Memory B cell (primary cell): ENCODE measurements around the gene UBE2B.
"Not testable (repeated sequence)": the region's sequence is repeated elsewhere in the genome, so short reads cannot be mapped to it uniquely, and the experiment has no call there.

Experiments used
- ATAC-seq: fragments of 150-1000 bp; cut with Tn5 transposase; 2 replicates; pipeline ENCODE4 v1.10.0; 2021; ENCODE audit warnings: low read depth, mild to moderate bottlenecking, moderate library complexity
- DNase-seq, 2 donors: peaks; one replicate each; pipeline ENCODE4 v3.0.0; 2022; ENCODE audit warnings: low spot score in 2 of 2
- H3K27ac Mint-ChIP-seq: one replicate; pipeline ENCODE4 v1.8.0; 2022; ENCODE audit warnings: mild to moderate bottlenecking, moderate library complexity, mixed read lengths
- H3K27me3 Mint-ChIP-seq: one replicate; pipeline ENCODE4 v1.8.0; 2022; ENCODE audit warnings: mixed read lengths
- H3K36me3 Mint-ChIP-seq: one replicate; pipeline ENCODE4 v1.8.0; 2022; ENCODE audit warnings: mild to moderate bottlenecking, mixed read lengths
- H3K4me1 Mint-ChIP-seq: one replicate; pipeline ENCODE4 v1.8.0; 2022; ENCODE audit warnings: mixed read lengths
- H3K4me3 Mint-ChIP-seq: one replicate; pipeline ENCODE4 v1.8.0; 2022; ENCODE audit warnings: mild to moderate bottlenecking, moderate library complexity, mixed read lengths
- H3K9me3 Mint-ChIP-seq: one replicate; pipeline ENCODE4 v1.8.0; 2022; ENCODE audit warnings: mixed read lengths

Gene UBE2B

GRCh38 chr5:134370871-134371833 is at the start of gene UBE2B:
Gene UBE2B, plus strand, starts transcription at chr5:134371569. Its CDS starts 27 bp downstream, at chr5:134371596.
- H3K27me3 Mint-ChIP-seq: no peaks in the 10 kb centered on the region
- peak; percentile 76 for ATAC-seq
- peaks cover 8% of the 10 kb centered on the region for H3K36me3 Mint-ChIP-seq
- peak within 1 kb of the TSS; percentile 99 for H3K27ac Mint-ChIP-seq
- DNase-seq: peak; percentile 98 to 99
- H3K4me3 Mint-ChIP-seq: peak within 1 kb of the TSS; percentile 96
- no peaks in the 10 kb centered on the region for H3K9me3 Mint-ChIP-seq
- peaks cover 36% of the 10 kb centered on the region for H3K4me1 Mint-ChIP-seq

- Mint-ChIP-seq H3K27ac (no peak overlapping the region), H3K36me3 (peaks cover 11% of the 10 kb centered on the region), H3K9me3 (peaks cover 9% of the 10 kb centered on the region), H3K4me1 (no peaks in the 10 kb centered on the region), H3K27me3 (no peaks in the 10 kb centered on the region), H3K4me3 (no peak overlapping the region)
- DNase-seq (no peak), ATAC-seq (no peak)
Observed at GRCh38 chr5:134327327-134327726, 44.0 kb upstream of the UBE2B start.

- DNase-seq: no peak
- no peaks in the 10 kb centered on the region for H3K27me3 Mint-ChIP-seq
- H3K4me1 Mint-ChIP-seq: no peaks in the 10 kb centered on the region
- no peak overlapping the region for H3K27ac Mint-ChIP-seq
- no peak for ATAC-seq
- peaks cover 16% of the 10 kb centered on the region for H3K9me3 Mint-ChIP-seq
- no peak overlapping the region for H3K4me3 Mint-ChIP-seq
- peaks cover 11% of the 10 kb centered on the region for H3K36me3 Mint-ChIP-seq
Observed at GRCh38 chr5:134328619-134329018, 42.8 kb upstream of the UBE2B start.

- H3K27ac Mint-ChIP-seq, H3K4me3 Mint-ChIP-seq, H3K27me3 Mint-ChIP-seq, DNase-seq, H3K4me1 Mint-ChIP-seq, ATAC-seq: not testable (repeated sequence)
- peaks cover 16% of the 10 kb centered on the region for H3K9me3 Mint-ChIP-seq
- peaks cover 14% of the 10 kb centered on the region for H3K36me3 Mint-ChIP-seq
Observed at GRCh38 chr5:134336833-134337232, 34.5 kb upstream of the UBE2B start.

GRCh38 chr5:134343500-134343899 is 27.9 kb upstream of the UBE2B start:
- not testable (repeated sequence) for H3K27ac Mint-ChIP-seq, H3K4me3 Mint-ChIP-seq, H3K9me3 Mint-ChIP-seq, ATAC-seq, H3K4me1 Mint-ChIP-seq, H3K36me3 Mint-ChIP-seq, H3K27me3 Mint-ChIP-seq, DNase-seq

- H3K4me3 Mint-ChIP-seq, H3K9me3 Mint-ChIP-seq, H3K27me3 Mint-ChIP-seq, H3K36me3 Mint-ChIP-seq, ATAC-seq, H3K4me1 Mint-ChIP-seq, DNase-seq, H3K27ac Mint-ChIP-seq: not testable (repeated sequence)
Observed at GRCh38 chr5:134345476-134345875, 25.9 kb upstream of the UBE2B start.

- H3K27ac Mint-ChIP-seq: no peak overlapping the region
- H3K27me3 Mint-ChIP-seq: no peaks in the 10 kb centered on the region
- DNase-seq: no peak
- no peaks in the 10 kb centered on the region for H3K4me1 Mint-ChIP-seq
- no peak overlapping the region for H3K4me3 Mint-ChIP-seq
- H3K9me3 Mint-ChIP-seq: no peaks in the 10 kb centered on the region
- H3K36me3 Mint-ChIP-seq: peaks cover 5% of the 10 kb centered on the region
- ATAC-seq: no peak
Observed at GRCh38 chr5:134345996-134346395, 25.4 kb upstream of the UBE2B start.

GRCh38 chr5:134349463-134349862 is 21.9 kb upstream of the UBE2B start:
- Mint-ChIP-seq H3K4me3 (no peak overlapping the region), H3K36me3 (peaks cover 7% of the 10 kb centered on the region), H3K9me3 (no peaks in the 10 kb centered on the region), H3K27ac (no peak overlapping the region), H3K4me1 (no peaks in the 10 kb centered on the region), H3K27me3 (no peaks in the 10 kb centered on the region)
- DNase-seq (no peak), ATAC-seq (no peak)

- H3K27ac Mint-ChIP-seq: no peak overlapping the region
- H3K9me3 Mint-ChIP-seq: no peaks in the 10 kb centered on the region
- no peak for ATAC-seq
- peaks cover 2% of the 10 kb centered on the region for H3K4me1 Mint-ChIP-seq
- peaks cover 8% of the 10 kb centered on the region for H3K36me3 Mint-ChIP-seq
- H3K27me3 Mint-ChIP-seq: no peaks in the 10 kb centered on the region
- no peak overlapping the region for H3K4me3 Mint-ChIP-seq
- no peak for DNase-seq
Observed at GRCh38 chr5:134355681-134356080, 15.7 kb upstream of the UBE2B start.

GRCh38 chr5:134365604-134366003 is 5.8 kb upstream of the UBE2B start:
- Mint-ChIP-seq H3K9me3 (no peaks in the 10 kb centered on the region), H3K27me3 (no peaks in the 10 kb centered on the region), H3K36me3 (peaks cover 4% of the 10 kb centered on the region), H3K4me1 (peaks cover 18% of the 10 kb centered on the region), H3K27ac (no peak overlapping the region), H3K4me3 (no peak overlapping the region)
- DNase-seq: no peak
- no peak for ATAC-seq

GRCh38 chr5:134370311-134370870 is 978 bp upstream of the UBE2B start:
- no peak for DNase-seq
- peak; percentile 6 for ATAC-seq
- peaks cover 38% of the 10 kb centered on the region for H3K4me1 Mint-ChIP-seq
- H3K27me3 Mint-ChIP-seq: no peaks in the 10 kb centered on the region
- H3K36me3 Mint-ChIP-seq: peaks cover 6% of the 10 kb centered on the region
- peak overlapping the region; percentile 99 for H3K27ac Mint-ChIP-seq
- H3K4me3 Mint-ChIP-seq: peak overlapping the region; percentile 96
- no peaks in the 10 kb centered on the region for H3K9me3 Mint-ChIP-seq

GRCh38 chr5:134371834-134372340 is 518 bp downstream of the UBE2B start:
- no peak for ATAC-seq
- H3K9me3 Mint-ChIP-seq: no peaks in the 10 kb centered on the region
- H3K4me3 Mint-ChIP-seq: peak overlapping the region; percentile 96
- H3K27ac Mint-ChIP-seq: peak overlapping the region; percentile 99
- peak in 1 of 2 donors; percentile 29 for DNase-seq
- H3K36me3 Mint-ChIP-seq: peaks cover 7% of the 10 kb centered on the region
- H3K27me3 Mint-ChIP-seq: no peaks in the 10 kb centered on the region
- H3K4me1 Mint-ChIP-seq: peaks cover 32% of the 10 kb centered on the region

GRCh38 chr5:134373633-134374032 is 2.3 kb downstream of the UBE2B start:
- H3K27me3 Mint-ChIP-seq, H3K9me3 Mint-ChIP-seq, DNase-seq, ATAC-seq, H3K36me3 Mint-ChIP-seq, H3K27ac Mint-ChIP-seq: not testable (repeated sequence)
- Mint-ChIP-seq H3K4me1 (peaks cover 32% of the 10 kb centered on the region), H3K4me3 (peak overlapping the region; percentile 62)

- Mint-ChIP-seq H3K4me3 (no peak overlapping the region), H3K27me3 (no peaks in the 10 kb centered on the region), H3K4me1 (peaks cover 32% of the 10 kb centered on the region), H3K9me3 (no peaks in the 10 kb centered on the region), H3K36me3 (peaks cover 7% of the 10 kb centered on the region), H3K27ac (peak overlapping the region; percentile 45)
- DNase-seq (no peak), ATAC-seq (no peak)
Observed at GRCh38 chr5:134374232-134374631, 2.9 kb downstream of the UBE2B start.
